GM18498 (cell line): ENCODE measurements around the gene FLYWCH2.
A peak's percentile ranks its signal among the peaks of the same experiment; 100 is the strongest.
"Not testable (repeated sequence)": the region's sequence is repeated elsewhere in the genome, so short reads cannot be mapped to it uniquely, and the experiment has no call there.

Source experiments
- ATAC-seq: cut with Tn5 transposase; IDR thresholded peaks from one replicate; pipeline ENCODE4 v1.9.1; 2021; ENCODE audit warnings: mild to moderate bottlenecking, moderate library complexity; ENCODE audit not compliant: unreplicated experiment

The FLYWCH2 gene

GRCh38 chr16:2881783-2882649, 999 bp upstream of the FLYWCH2 start:
- peak; percentile 9 for ATAC-seq

GRCh38 chr16:2883458-2883908, 468 bp downstream of the FLYWCH2 start:
- peak; percentile 0 for ATAC-seq

- ATAC-seq: no peak
Observed at GRCh38 chr16:2884041-2884451, 1.0 kb downstream of the FLYWCH2 start.

GRCh38 chr16:2894231-2894630, 11.2 kb downstream of the FLYWCH2 start:
- ATAC-seq: no peak

- no peak for ATAC-seq
Observed at GRCh38 chr16:2895813-2896212, 12.8 kb downstream of the FLYWCH2 start.

GRCh38 chr16:2896480-2897010, 13.5 kb downstream of the FLYWCH2 start:
- ATAC-seq: no peak

- ATAC-seq: no peak
Observed at GRCh38 chr16:2897110-2897509, 14.1 kb downstream of the FLYWCH2 start.

GRCh38 chr16:2898831-2899563, 16.0 kb downstream of the FLYWCH2 start:
- no peak for ATAC-seq

GRCh38 chr16:2899564-2900072, 16.6 kb downstream of the FLYWCH2 start:
- ATAC-seq: no peak

- ATAC-seq: no peak
Observed at GRCh38 chr16:2900526-2901075, 17.6 kb downstream of the FLYWCH2 start.

- no peak for ATAC-seq
Observed at GRCh38 chr16:2902337-2903130, 19.5 kb downstream of the FLYWCH2 start.

GRCh38 chr16:2904100-2904921, 21.3 kb downstream of the FLYWCH2 start:
- ATAC-seq: peak; percentile 43

- ATAC-seq: peak; percentile 16
Observed at GRCh38 chr16:2904922-2905240, 21.9 kb downstream of the FLYWCH2 start.

GRCh38 chr16:2905241-2905987, 22.4 kb downstream of the FLYWCH2 start:
- peak; percentile 69 for ATAC-seq

GRCh38 chr16:2905988-2906387, 23.0 kb downstream of the FLYWCH2 start:
- no peak for ATAC-seq

- not testable (repeated sequence) for ATAC-seq
Observed at GRCh38 chr16:2907084-2907753, 24.2 kb downstream of the FLYWCH2 start.

GRCh38 chr16:2910441-2910969, 27.5 kb downstream of the FLYWCH2 start:
- ATAC-seq: no peak
